ENCODE data around the gene FAM222A. TPM values are rescaled to one million over a fixed set of nuclear protein-coding genes. Genes with fewer than 3 reads are reported as not detected.

Gene FAM222A
- total RNA-seq, 1 experiment from 2014 or later: 1.6 TPM

DNA sequence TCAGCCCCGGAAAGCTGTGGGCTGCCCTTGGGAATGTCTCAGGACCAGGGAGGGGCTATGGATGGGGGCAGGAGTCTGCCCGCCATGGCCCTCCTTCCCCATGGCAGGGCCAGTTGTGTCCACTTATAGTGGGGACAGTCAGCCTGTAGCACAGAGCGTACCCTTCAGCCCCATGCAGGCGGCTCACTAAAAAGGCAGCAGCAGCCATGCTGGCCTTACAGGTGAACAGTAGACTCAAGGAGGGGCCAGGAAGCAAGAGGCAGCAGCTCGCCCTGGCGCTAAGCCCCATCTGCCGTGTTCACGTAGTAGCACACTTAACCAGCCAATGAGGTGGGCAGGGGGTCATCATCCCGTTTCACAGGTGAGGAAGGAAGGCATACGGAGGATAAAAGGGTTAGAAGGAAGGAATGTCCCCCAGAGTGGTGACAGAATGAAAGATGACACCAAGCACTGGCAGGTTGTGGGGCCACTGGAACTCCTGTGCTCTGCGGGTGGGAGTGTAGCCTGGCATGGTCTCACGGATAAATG, 52.7 kb downstream of the FAM222A start (continued):
- TF ChIP-seq CBFB (CRISPR knock-in tag; IDR thresholded peaks at IDR 0.05; ENCODE audit: low read depth) (no peak), NR2C2 (CRISPR knock-in tag; IDR thresholded peaks at IDR 0.05) (no peak), ZNF317 (CRISPR knock-in tag; IDR thresholded peaks at IDR 0.05; ENCODE audit: borderline replicate concordance, low read depth) (no peak), ZNF138 (CRISPR knock-in tag; conservative IDR thresholded peaks at IDR 0.05) (no peak)
- TF ChIP-seq, protein P1, sequence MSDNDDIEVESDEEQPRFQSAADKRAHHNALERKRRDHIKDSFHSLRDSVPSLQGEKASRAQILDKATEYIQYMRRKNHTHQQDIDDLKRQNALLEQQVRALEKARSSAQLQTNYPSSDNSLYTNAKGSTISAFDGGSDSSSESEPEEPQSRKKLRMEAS (CRISPR knock-in tag; IDR thresholded peaks at IDR 0.05): no peak

DNA sequence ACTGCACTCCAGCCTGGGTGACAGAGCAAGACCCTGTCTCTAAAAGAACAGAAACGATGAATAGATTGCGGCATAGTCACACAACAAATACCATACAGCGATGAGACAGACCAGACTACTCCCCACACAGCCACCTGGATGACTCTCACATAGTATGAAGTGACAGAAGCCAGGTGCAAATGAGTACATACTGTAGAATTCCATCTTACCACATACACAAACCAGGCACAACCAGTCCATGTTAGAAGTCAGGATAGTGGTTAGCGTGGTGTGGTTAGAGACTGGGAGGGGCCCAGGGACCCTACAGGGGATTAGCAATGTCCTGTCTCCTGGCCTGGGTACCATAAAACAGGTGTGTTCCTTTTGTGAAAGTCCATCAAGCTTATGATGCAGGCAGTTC, 53.8 kb downstream of the FAM222A start:
- no peak for ATAC-seq
- H3K4me1 Mint-ChIP-seq: peaks cover 13% of the 10 kb centered on the region; the same call in 1 of the 2 replicates
- TF ChIP-seq JAZF1 (CRISPR knock-in tag; IDR thresholded peaks at IDR 0.05): no peak
- TF ChIP-seq, protein P2, sequence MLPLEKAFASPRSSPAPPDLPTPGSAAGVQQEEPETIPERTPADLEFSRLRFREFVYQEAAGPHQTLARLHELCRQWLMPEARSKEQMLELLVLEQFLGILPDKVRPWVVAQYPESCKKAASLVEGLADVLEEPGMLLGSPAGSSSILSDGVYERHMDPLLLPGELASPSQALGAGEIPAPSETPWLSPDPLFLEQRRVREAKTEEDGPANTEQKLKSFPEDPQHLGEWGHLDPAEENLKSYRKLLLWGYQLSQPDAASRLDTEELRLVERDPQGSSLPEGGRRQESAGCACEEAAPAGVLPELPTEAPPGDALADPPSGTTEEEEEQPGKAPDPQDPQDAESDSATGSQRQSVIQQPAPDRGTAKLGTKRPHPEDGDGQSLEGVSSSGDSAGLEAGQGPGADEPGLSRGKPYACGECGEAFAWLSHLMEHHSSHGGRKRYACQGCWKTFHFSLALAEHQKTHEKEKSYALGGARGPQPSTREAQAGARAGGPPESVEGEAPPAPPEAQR (CRISPR knock-in tag; IDR thresholded peaks at IDR 0.05): no peak
- TF ChIP-seq TEAD1 (CRISPR knock-in tag; IDR thresholded peaks at IDR 0.05): no peak
- TF ChIP-seq ZNF416 (CRISPR knock-in tag; IDR thresholded peaks at IDR 0.05): no peak
- no peak for TF ChIP-seq RELA (CRISPR knock-in tag; IDR thresholded peaks at IDR 0.05; ENCODE audit: borderline replicate concordance)
- TF ChIP-seq, protein P3, sequence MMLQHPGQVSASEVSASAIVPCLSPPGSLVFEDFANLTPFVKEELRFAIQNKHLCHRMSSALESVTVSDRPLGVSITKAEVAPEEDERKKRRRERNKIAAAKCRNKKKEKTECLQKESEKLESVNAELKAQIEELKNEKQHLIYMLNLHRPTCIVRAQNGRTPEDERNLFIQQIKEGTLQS (CRISPR knock-in tag; conservative IDR thresholded peaks at IDR 0.05): no peak
- TF ChIP-seq FOXJ3 (CRISPR knock-in tag; IDR thresholded peaks at IDR 0.05; ENCODE audit: borderline replicate concordance): no peak
- TF ChIP-seq, protein P4, sequence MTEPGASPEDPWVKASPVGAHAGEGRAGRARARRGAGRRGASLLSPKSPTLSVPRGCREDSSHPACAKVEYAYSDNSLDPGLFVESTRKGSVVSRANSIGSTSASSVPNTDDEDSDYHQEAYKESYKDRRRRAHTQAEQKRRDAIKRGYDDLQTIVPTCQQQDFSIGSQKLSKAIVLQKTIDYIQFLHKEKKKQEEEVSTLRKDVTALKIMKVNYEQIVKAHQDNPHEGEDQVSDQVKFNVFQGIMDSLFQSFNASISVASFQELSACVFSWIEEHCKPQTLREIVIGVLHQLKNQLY (CRISPR knock-in tag; IDR thresholded peaks at IDR 0.05): no peak
- TF ChIP-seq ESRRA (CRISPR knock-in tag; IDR thresholded peaks at IDR 0.05; ENCODE audit: borderline replicate concordance): no peak
- no peak for TF ChIP-seq HMGA2 (CRISPR knock-in tag; IDR thresholded peaks at IDR 0.05)
- no peak for TF ChIP-seq NR3C1 (CRISPR knock-in tag; conservative IDR thresholded peaks at IDR 0.05; ENCODE audit: low read depth)
- TF ChIP-seq EMX1 (CRISPR knock-in tag; IDR thresholded peaks at IDR 0.05): no peak
- TF ChIP-seq, protein P5, sequence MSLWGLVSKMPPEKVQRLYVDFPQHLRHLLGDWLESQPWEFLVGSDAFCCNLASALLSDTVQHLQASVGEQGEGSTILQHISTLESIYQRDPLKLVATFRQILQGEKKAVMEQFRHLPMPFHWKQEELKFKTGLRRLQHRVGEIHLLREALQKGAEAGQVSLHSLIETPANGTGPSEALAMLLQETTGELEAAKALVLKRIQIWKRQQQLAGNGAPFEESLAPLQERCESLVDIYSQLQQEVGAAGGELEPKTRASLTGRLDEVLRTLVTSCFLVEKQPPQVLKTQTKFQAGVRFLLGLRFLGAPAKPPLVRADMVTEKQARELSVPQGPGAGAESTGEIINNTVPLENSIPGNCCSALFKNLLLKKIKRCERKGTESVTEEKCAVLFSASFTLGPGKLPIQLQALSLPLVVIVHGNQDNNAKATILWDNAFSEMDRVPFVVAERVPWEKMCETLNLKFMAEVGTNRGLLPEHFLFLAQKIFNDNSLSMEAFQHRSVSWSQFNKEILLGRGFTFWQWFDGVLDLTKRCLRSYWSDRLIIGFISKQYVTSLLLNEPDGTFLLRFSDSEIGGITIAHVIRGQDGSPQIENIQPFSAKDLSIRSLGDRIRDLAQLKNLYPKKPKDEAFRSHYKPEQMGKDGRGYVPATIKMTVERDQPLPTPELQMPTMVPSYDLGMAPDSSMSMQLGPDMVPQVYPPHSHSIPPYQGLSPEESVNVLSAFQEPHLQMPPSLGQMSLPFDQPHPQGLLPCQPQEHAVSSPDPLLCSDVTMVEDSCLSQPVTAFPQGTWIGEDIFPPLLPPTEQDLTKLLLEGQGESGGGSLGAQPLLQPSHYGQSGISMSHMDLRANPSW (CRISPR knock-in tag; conservative IDR thresholded peaks at IDR 0.05; ENCODE audit: low read depth): no peak
- no peak for TF ChIP-seq ZBTB21 (CRISPR knock-in tag; IDR thresholded peaks at IDR 0.05; ENCODE audit: borderline replicate concordance)
- TF ChIP-seq, protein P6, sequence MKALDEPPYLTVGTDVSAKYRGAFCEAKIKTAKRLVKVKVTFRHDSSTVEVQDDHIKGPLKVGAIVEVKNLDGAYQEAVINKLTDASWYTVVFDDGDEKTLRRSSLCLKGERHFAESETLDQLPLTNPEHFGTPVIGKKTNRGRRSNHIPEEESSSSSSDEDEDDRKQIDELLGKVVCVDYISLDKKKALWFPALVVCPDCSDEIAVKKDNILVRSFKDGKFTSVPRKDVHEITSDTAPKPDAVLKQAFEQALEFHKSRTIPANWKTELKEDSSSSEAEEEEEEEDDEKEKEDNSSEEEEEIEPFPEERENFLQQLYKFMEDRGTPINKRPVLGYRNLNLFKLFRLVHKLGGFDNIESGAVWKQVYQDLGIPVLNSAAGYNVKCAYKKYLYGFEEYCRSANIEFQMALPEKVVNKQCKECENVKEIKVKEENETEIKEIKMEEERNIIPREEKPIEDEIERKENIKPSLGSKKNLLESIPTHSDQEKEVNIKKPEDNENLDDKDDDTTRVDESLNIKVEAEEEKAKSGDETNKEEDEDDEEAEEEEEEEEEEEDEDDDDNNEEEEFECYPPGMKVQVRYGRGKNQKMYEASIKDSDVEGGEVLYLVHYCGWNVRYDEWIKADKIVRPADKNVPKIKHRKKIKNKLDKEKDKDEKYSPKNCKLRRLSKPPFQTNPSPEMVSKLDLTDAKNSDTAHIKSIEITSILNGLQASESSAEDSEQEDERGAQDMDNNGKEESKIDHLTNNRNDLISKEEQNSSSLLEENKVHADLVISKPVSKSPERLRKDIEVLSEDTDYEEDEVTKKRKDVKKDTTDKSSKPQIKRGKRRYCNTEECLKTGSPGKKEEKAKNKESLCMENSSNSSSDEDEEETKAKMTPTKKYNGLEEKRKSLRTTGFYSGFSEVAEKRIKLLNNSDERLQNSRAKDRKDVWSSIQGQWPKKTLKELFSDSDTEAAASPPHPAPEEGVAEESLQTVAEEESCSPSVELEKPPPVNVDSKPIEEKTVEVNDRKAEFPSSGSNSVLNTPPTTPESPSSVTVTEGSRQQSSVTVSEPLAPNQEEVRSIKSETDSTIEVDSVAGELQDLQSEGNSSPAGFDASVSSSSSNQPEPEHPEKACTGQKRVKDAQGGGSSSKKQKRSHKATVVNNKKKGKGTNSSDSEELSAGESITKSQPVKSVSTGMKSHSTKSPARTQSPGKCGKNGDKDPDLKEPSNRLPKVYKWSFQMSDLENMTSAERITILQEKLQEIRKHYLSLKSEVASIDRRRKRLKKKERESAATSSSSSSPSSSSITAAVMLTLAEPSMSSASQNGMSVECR (CRISPR knock-in tag; IDR thresholded peaks at IDR 0.05; ENCODE audit: borderline replicate concordance): no peak
- no peak for TF ChIP-seq GTF2I (CRISPR knock-in tag; conservative IDR thresholded peaks at IDR 0.05)
- H3K27me3 Mint-ChIP-seq (ENCODE audit: low read depth): no peaks in the 10 kb centered on the region
- no peak for DNase-seq (ENCODE audit: low spot score)
- 0 out of 2 replicates have a peak, but pooled peaks cover 4% of the 10 kb centered on the region for H3K9me3 Mint-ChIP-seq
- no peaks in the 10 kb centered on the region for H3K36me3 Mint-ChIP-seq
- no peak overlapping the region for H3K4me3 Mint-ChIP-seq
- ChIA-PET CTCF (no interaction called here), POLR2A (interaction anchor here (0.6 kb wide), 1 partner anchor 104 kb away, joined by 7 read pairs; no protein-coding TSS in a partner anchor)
- no peak overlapping the region for H3K27ac Mint-ChIP-seq

Data from WTC11 (cell line).